ENCODE data around the gene COQ8B.

Gene COQ8B

GRCh38 chr19:40672038-40672437 is 44.6 kb downstream of the COQ8B start:
- no peak for DNase-seq (ENCODE audit: low read depth in 2 of 2)
- no peak for TF ChIP-seq CTCF (IDR thresholded peaks at IDR 0.05; ENCODE audit: low read depth, low read length)
- H3K4me3 ChIP-seq (replicated peaks in 1 of 2; ENCODE audit: low read depth in 2 of 2, low read length in 2 of 2) = no peak overlapping the region

GRCh38 chr19:40671404-40671803 is 45.3 kb downstream of the COQ8B start:
- no peak for TF ChIP-seq CTCF (IDR thresholded peaks at IDR 0.05; ENCODE audit: low read depth, low read length)
- DNase-seq (ENCODE audit: low read depth in 2 of 2) = no peak
- no peak overlapping the region for H3K4me3 ChIP-seq (replicated peaks in 1 of 2; ENCODE audit: low read depth in 2 of 2, low read length in 2 of 2)

- TF ChIP-seq CTCF (IDR thresholded peaks at IDR 0.05; ENCODE audit: low read depth, low read length) = no peak
- no peak overlapping the region for H3K4me3 ChIP-seq (replicated peaks in 1 of 2; ENCODE audit: low read depth in 2 of 2, low read length in 2 of 2)
- no peak for DNase-seq (ENCODE audit: low read depth in 2 of 2)
Measured at GRCh38 chr19:40668991-40669614, 47.6 kb downstream of the COQ8B start.

GRCh38 chr19:40667602-40668001 is 49.1 kb downstream of the COQ8B start:
- TF ChIP-seq CTCF (IDR thresholded peaks at IDR 0.05; ENCODE audit: low read depth, low read length) = no peak
- H3K4me3 ChIP-seq (replicated peaks in 1 of 2; ENCODE audit: low read depth in 2 of 2, low read length in 2 of 2) = no peak overlapping the region
- no peak for DNase-seq (ENCODE audit: low read depth in 2 of 2)

- no peak for DNase-seq (ENCODE audit: low read depth in 2 of 2)
- TF ChIP-seq CTCF (IDR thresholded peaks at IDR 0.05; ENCODE audit: low read depth, low read length) = no peak
- no peak overlapping the region for H3K4me3 ChIP-seq (replicated peaks in 1 of 2; ENCODE audit: low read depth in 2 of 2, low read length in 2 of 2)
Measured at GRCh38 chr19:40666803-40667438, 49.8 kb downstream of the COQ8B start.

- TF ChIP-seq CTCF (IDR thresholded peaks at IDR 0.05; ENCODE audit: low read depth, low read length) = no peak
- peak overlapping the region; percentile 43 to 64 for H3K4me3 ChIP-seq (replicated peaks in 1 of 2; ENCODE audit: low read depth in 2 of 2, low read length in 2 of 2)
- peak; percentile 30 to 42 for DNase-seq (ENCODE audit: low read depth in 2 of 2)
Measured at GRCh38 chr19:40663695-40664692, 52.7 kb downstream of the COQ8B start.

All from cardiac fibroblast (primary cell).